NCI-H1417 (cell line): ENCODE results near the gene ANKLE1.
A peak's percentile ranks its signal among the peaks of the same experiment; 100 is the strongest.

Source experiments
- DNase-seq, 3 experiments: peaks; one replicate each; lab custom pipeline; 2025; lab: John Stamatoyannopoulos, UW

Gene ANKLE1

GRCh38 chr19:17281391-17282304 lies at the start of gene ANKLE1:
Gene ANKLE1, plus strand, starts transcription at chr19:17281901. Its CDS starts 20 bp downstream, at chr19:17281921.
- peak in 2 of 3 experiments; percentile 52 to 57 for DNase-seq

DNA sequence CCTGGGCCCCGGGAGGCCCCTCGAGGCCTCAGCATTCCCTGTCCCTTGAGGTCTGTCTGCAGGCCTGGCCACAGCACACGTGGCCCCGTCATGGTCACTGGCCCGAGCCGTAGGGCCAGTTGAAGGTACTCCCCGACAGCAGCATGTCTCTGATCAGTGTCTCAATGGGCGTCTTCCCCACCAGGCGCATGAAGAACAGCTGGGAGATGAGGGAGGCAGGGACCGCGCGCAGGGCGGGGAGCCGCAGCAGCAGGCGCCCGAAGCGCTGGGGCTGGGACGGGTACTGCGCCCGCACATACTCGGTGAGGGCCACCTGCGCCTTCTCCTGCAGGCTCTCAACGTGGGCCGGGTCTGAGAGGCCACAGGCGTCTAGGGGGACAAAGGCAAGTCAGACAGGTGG lies 49.4 kb upstream of the ANKLE1 start:
- DNase-seq: no peak

GRCh38 chr19:17234911-17235299 lies 46.8 kb upstream of the ANKLE1 start:
- peak; percentile 32 to 66 (median 62) for DNase-seq

GRCh38 chr19:17235300-17235970 lies 46.3 kb upstream of the ANKLE1 start:
- DNase-seq: peak; percentile 37 to 86 (median 84)

- DNase-seq: peak in 2 of 3 experiments; percentile 9 to 84
Measured at GRCh38 chr19:17235971-17236777, 45.5 kb upstream of the ANKLE1 start.

- DNase-seq: peak in 1 of 3 experiments; percentile 13
Measured at GRCh38 chr19:17236811-17237543, 44.7 kb upstream of the ANKLE1 start.

GRCh38 chr19:17237747-17238706 lies 43.7 kb upstream of the ANKLE1 start:
- no peak for DNase-seq

- no peak for DNase-seq
Measured at GRCh38 chr19:17240062-17240752, 41.5 kb upstream of the ANKLE1 start.

GRCh38 chr19:17240826-17241399 lies 40.8 kb upstream of the ANKLE1 start:
- no peak for DNase-seq

GRCh38 chr19:17242431-17243208 lies 39.1 kb upstream of the ANKLE1 start:
- DNase-seq: no peak

DNA sequence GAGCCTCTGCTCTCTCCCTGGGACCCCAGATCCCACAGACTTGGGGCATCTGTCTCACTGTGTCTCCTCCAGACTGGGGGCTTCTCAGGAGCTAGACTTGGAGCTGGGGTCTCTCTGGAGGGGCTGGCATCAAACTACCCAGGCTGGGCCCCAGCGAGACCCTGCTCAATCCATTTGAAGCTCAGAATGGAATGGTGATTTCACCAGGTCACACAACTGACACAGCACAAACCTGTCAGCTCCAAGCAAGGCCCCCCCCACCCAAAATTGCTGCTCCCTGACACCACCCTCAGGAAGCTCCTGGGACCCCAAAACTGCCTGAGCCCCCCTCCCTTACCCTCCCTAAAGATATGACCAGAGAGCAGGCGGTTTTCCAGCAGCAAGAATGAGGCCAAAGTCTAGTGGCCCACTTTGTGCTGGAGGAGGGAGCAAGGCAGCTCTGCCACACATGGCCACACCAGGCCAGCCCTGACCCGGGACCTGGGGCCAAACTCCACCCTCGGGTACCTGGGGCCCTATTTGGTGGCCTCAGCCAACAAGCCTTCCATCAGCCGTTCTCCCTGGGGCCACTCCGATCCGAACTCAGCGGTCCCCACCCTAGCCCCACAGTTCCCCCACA lies 38.4 kb upstream of the ANKLE1 start:
- DNase-seq: no peak

GRCh38 chr19:17243830-17244617 lies 37.7 kb upstream of the ANKLE1 start:
- DNase-seq: peak in 2 of 3 experiments; percentile 41 to 46

GRCh38 chr19:17244618-17245534 lies 36.8 kb upstream of the ANKLE1 start:
- peak in 2 of 3 experiments; percentile 27 to 42 for DNase-seq

DNA sequence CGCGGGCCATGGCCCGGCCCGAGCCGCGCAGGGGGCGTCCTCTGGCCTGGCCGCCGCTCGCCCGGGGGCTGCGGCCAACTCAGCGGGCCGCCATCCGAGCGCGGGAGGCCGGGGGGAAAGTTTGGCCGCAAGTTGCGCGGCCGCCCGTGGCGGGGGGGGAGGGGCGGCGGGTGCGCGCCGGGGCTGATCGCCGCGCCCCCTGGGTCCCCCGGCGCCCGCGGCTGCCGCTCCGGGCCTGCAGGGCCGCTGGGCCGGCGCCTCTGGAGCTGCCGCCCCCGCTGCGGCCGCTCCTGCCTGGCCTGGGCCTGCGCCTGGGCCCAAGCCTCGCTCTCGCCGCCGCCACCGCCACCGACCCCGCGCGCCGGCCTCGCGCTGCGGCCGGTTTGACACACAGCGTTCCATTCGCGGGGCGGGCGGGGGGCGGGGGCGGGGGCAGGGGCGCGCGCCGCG lies 36.1 kb upstream of the ANKLE1 start, which contains the start of gene NR2F6:
Gene NR2F6 (minus strand): TSS at position 385 of the 450 bp plus-strand sequence. CDS start 699 bp downstream, outside the sequence.
- no peak for DNase-seq

GRCh38 chr19:17246681-17247425 lies 34.8 kb upstream of the ANKLE1 start:
- peak in 1 of 3 experiments; percentile 85 for DNase-seq
